ENCODE measurements around the gene RBFOX1.

DNA sequence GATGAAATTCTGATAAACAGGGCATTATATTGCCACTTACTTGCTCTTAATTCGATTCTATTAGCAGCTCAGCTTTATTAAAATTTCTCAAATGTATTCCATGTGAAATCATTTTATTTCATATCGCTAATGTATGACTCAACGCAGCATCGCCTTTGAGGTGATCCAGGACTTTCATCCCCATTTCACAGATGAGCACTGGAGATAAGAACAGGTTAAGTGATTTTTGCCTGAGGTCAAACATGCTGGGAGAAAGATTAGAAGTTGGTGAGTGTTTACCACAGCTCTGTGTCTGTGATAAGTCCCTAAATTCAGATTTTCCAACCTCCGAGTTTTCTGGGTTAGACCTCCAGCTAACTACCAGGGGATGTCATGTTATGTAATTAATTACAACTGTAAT is 43.6 kb downstream of the RBFOX1 start:
- TF ChIP-seq CTCF (IDR thresholded peaks at IDR 0.05) (no peak), POLR2A (IDR thresholded peaks at IDR 0.05) (no peak)

Data from Peyer's patch (tissue), 4 donors.